ENCODE data around the gene SMAD7.

DNA sequence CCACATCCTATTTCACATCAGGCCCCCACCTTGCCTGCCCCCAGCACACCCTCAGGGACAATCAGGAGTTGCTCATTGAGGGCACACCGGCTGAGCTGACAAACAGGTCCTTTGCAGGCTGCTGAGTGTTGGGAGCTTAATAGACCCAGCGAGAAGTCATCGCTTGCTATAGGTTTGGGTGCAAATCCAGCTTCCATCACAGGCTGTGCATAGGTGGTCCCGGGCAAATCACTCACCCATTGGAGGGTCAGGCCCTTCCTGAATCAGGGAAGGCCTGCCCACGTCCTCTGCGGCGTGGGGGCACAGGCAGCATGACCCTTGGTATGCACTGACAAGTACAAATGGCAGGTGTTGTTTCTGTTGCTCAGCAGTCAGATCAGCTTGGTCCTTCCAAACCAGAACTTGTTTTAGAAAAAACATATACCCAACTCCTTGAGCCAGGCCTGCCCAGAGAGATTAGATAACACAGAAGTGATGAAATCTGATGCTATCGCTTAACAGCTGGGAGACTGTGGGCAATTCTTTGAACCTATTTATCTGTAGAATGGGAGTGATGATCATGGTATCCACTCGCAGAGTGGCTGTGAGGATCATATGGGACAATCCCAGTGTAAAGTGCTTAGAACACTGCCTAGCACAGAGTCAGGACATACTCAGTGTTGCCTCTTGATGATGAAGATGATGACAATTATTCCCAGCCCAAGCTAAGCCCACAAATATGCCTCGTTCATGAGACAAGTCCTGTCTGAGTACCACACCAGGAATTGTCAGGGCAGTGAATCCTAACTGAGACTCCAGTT lies 34.9 kb downstream of the SMAD7 start:
- TF ChIP-seq, protein P1, sequence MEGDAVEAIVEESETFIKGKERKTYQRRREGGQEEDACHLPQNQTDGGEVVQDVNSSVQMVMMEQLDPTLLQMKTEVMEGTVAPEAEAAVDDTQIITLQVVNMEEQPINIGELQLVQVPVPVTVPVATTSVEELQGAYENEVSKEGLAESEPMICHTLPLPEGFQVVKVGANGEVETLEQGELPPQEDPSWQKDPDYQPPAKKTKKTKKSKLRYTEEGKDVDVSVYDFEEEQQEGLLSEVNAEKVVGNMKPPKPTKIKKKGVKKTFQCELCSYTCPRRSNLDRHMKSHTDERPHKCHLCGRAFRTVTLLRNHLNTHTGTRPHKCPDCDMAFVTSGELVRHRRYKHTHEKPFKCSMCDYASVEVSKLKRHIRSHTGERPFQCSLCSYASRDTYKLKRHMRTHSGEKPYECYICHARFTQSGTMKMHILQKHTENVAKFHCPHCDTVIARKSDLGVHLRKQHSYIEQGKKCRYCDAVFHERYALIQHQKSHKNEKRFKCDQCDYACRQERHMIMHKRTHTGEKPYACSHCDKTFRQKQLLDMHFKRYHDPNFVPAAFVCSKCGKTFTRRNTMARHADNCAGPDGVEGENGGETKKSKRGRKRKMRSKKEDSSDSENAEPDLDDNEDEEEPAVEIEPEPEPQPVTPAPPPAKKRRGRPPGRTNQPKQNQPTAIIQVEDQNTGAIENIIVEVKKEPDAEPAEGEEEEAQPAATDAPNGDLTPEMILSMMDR (conservative IDR thresholded peaks at IDR 0.05): no peak
- no peak for TF ChIP-seq ZFX (IDR thresholded peaks at IDR 0.05)
